ENCODE data around the gene CBX8.

- TF ChIP-seq CTCF (IDR thresholded peaks at IDR 0.05; ENCODE audit: insufficient read depth, low read length, poor library complexity, severe bottlenecking), result no peak
- no peak for TF ChIP-seq EZH2phosphoT487 (conservative IDR thresholded peaks at IDR 0.05; ENCODE audit: low read length)
These were observed 33.4 kb upstream of the CBX8 start for GRCh38 chr17:79830303-79830702.
